Stimulated activated memory B cell treated with anti-CD40 and anti-IgM and Interleukin-4, amounts not matched to agents 10 μg/mL and 1 μg/mL and 100 μg/mL, for 72 hours (primary cell): ENCODE results near the gene RNASEH1.
"Not testable (repeated sequence)": the region's sequence is repeated elsewhere in the genome, so short reads cannot be mapped to it uniquely, and the experiment has no call there.

Source experiments
- ATAC-seq: fragments of 150-1000 bp; cut with Tn5 transposase; 2 replicates; pipeline ENCODE4 v1.10.0; 2021
- H3K27ac Mint-ChIP-seq: one replicate; pipeline ENCODE4 v1.8.0; 2022; ENCODE audit warnings: mild to moderate bottlenecking, mixed read lengths
- H3K27me3 Mint-ChIP-seq: one replicate; pipeline ENCODE4 v1.8.0; 2022; ENCODE audit warnings: mixed read lengths
- H3K36me3 Mint-ChIP-seq: one replicate; pipeline ENCODE4 v1.8.0; 2022; ENCODE audit warnings: mixed read lengths
- H3K4me1 Mint-ChIP-seq: one replicate; pipeline ENCODE4 v1.8.0; 2022; ENCODE audit warnings: mixed read lengths
- H3K4me3 Mint-ChIP-seq: one replicate; pipeline ENCODE4 v1.8.0; 2022; ENCODE audit warnings: mild to moderate bottlenecking, moderate library complexity, mixed read lengths
- H3K9me3 Mint-ChIP-seq: one replicate; pipeline ENCODE4 v1.8.0; 2022; ENCODE audit warnings: mixed read lengths

Gene RNASEH1

GRCh38 chr2:3522961-3523421, 35.1 kb downstream of the RNASEH1 start:
- H3K27me3 Mint-ChIP-seq, result no peaks in the 10 kb centered on the region
- no peak for ATAC-seq
- H3K4me3 Mint-ChIP-seq, result no peak overlapping the region
- H3K4me1 Mint-ChIP-seq, result peaks cover 26% of the 10 kb centered on the region
- H3K27ac Mint-ChIP-seq, result no peak overlapping the region
- H3K36me3 Mint-ChIP-seq, result no peaks in the 10 kb centered on the region
- no peaks in the 10 kb centered on the region for H3K9me3 Mint-ChIP-seq

- peak overlapping the region; percentile 92 for H3K4me3 Mint-ChIP-seq
- H3K4me1 Mint-ChIP-seq, result peaks cover 37% of the 10 kb centered on the region
- H3K36me3 Mint-ChIP-seq, result peaks cover 4% of the 10 kb centered on the region
- peaks cover 3% of the 10 kb centered on the region for H3K9me3 Mint-ChIP-seq
- ATAC-seq, result no peak
- H3K27ac Mint-ChIP-seq, result peak overlapping the region; percentile 86
- H3K27me3 Mint-ChIP-seq, result no peaks in the 10 kb centered on the region
Measured at GRCh38 chr2:3520591-3520990, 37.5 kb downstream of the RNASEH1 start.

GRCh38 chr2:3519255-3520205, 38.6 kb downstream of the RNASEH1 start, which contains the start of gene ADI1:
ADI1 (minus strand) TSS chr2:3519531; CDS start chr2:3519487, 44 bp downstream.
- peak; percentile 88 for ATAC-seq
- H3K27me3 Mint-ChIP-seq, result no peaks in the 10 kb centered on the region
- peak within 1 kb of the TSS; percentile 86 for H3K27ac Mint-ChIP-seq

GRCh38 chr2:3518496-3519254, 39.5 kb downstream of the RNASEH1 start:
- H3K27ac Mint-ChIP-seq, result peak overlapping the region; percentile 86
- peaks cover 46% of the 10 kb centered on the region for H3K4me1 Mint-ChIP-seq
- H3K27me3 Mint-ChIP-seq, result no peaks in the 10 kb centered on the region
- peaks cover 6% of the 10 kb centered on the region for H3K9me3 Mint-ChIP-seq
- H3K4me3 Mint-ChIP-seq, result peak overlapping the region; percentile 92
- peak; percentile 90 for ATAC-seq
- peaks cover 19% of the 10 kb centered on the region for H3K36me3 Mint-ChIP-seq

More at GRCh38 chr2:3519255-3520205, 38.6 kb downstream of the RNASEH1 start, which contains the start of gene ADI1:
- Mint-ChIP-seq H3K9me3 (peaks cover 6% of the 10 kb centered on the region), H3K4me1 (peaks cover 39% of the 10 kb centered on the region), H3K4me3 (peak within 1 kb of the TSS; percentile 92), H3K36me3 (peaks cover 10% of the 10 kb centered on the region)

- Mint-ChIP-seq H3K27me3 (no peaks in the 10 kb centered on the region), H3K36me3 (peaks cover 25% of the 10 kb centered on the region), H3K9me3 (peaks cover 6% of the 10 kb centered on the region), H3K4me3 (peak overlapping the region; percentile 92), H3K4me1 (peaks cover 46% of the 10 kb centered on the region), H3K27ac (peak overlapping the region; percentile 86)
- ATAC-seq, result no peak
Measured at GRCh38 chr2:3517948-3518495, 40.1 kb downstream of the RNASEH1 start.

- H3K27ac Mint-ChIP-seq, result no peak overlapping the region
Measured at GRCh38 chr2:3516831-3517230, 41.3 kb downstream of the RNASEH1 start.

GRCh38 chr2:3515438-3515837, 42.7 kb downstream of the RNASEH1 start:
- Mint-ChIP-seq H3K4me1 (peaks cover 30% of the 10 kb centered on the region), H3K36me3 (peaks cover 51% of the 10 kb centered on the region), H3K9me3 (peaks cover 10% of the 10 kb centered on the region)
- ATAC-seq, H3K27ac Mint-ChIP-seq, H3K27me3 Mint-ChIP-seq, H3K4me3 Mint-ChIP-seq: not testable (repeated sequence)

More at GRCh38 chr2:3516831-3517230, 41.3 kb downstream of the RNASEH1 start:
- peaks cover 6% of the 10 kb centered on the region for H3K9me3 Mint-ChIP-seq
- no peak overlapping the region for H3K4me3 Mint-ChIP-seq
- ATAC-seq, result no peak
- H3K36me3 Mint-ChIP-seq, result peaks cover 37% of the 10 kb centered on the region
- peaks cover 44% of the 10 kb centered on the region for H3K4me1 Mint-ChIP-seq
- H3K27me3 Mint-ChIP-seq, result no peaks in the 10 kb centered on the region

- H3K9me3 Mint-ChIP-seq, result peaks cover 10% of the 10 kb centered on the region
- H3K36me3 Mint-ChIP-seq, result peaks cover 66% of the 10 kb centered on the region
- ATAC-seq, result no peak
- H3K27ac Mint-ChIP-seq, result no peak overlapping the region
- peaks cover 22% of the 10 kb centered on the region for H3K4me1 Mint-ChIP-seq
- H3K27me3 Mint-ChIP-seq, result no peaks in the 10 kb centered on the region
- H3K4me3 Mint-ChIP-seq, result no peak overlapping the region
Measured at GRCh38 chr2:3513026-3513810, 44.9 kb downstream of the RNASEH1 start.

- no peak overlapping the region for H3K4me3 Mint-ChIP-seq
- ATAC-seq, result no peak
- peaks cover 10% of the 10 kb centered on the region for H3K9me3 Mint-ChIP-seq
- peaks cover 77% of the 10 kb centered on the region for H3K36me3 Mint-ChIP-seq
- H3K27ac Mint-ChIP-seq, result no peak overlapping the region
- peaks cover 15% of the 10 kb centered on the region for H3K4me1 Mint-ChIP-seq
- H3K27me3 Mint-ChIP-seq, result no peaks in the 10 kb centered on the region
Measured at GRCh38 chr2:3512086-3512485, 46.0 kb downstream of the RNASEH1 start.

GRCh38 chr2:3505771-3506170, 52.4 kb downstream of the RNASEH1 start:
- H3K9me3 Mint-ChIP-seq, result no peaks in the 10 kb centered on the region
- H3K4me1 Mint-ChIP-seq, result peaks cover 8% of the 10 kb centered on the region
- H3K4me3 Mint-ChIP-seq, result no peak overlapping the region
- H3K36me3 Mint-ChIP-seq, result peaks cover 78% of the 10 kb centered on the region
- no peaks in the 10 kb centered on the region for H3K27me3 Mint-ChIP-seq
- no peak overlapping the region for H3K27ac Mint-ChIP-seq
- ATAC-seq, result no peak

- Mint-ChIP-seq H3K36me3 (peaks cover 77% of the 10 kb centered on the region), H3K27me3 (no peaks in the 10 kb centered on the region), H3K9me3 (no peaks in the 10 kb centered on the region), H3K4me3 (no peak overlapping the region), H3K4me1 (peaks cover 8% of the 10 kb centered on the region), H3K27ac (no peak overlapping the region)
- ATAC-seq, result no peak
Measured at GRCh38 chr2:3504741-3505140, 53.4 kb downstream of the RNASEH1 start.

GRCh38 chr2:3503483-3503882, 54.6 kb downstream of the RNASEH1 start:
- no peak for ATAC-seq
- Mint-ChIP-seq H3K27me3 (no peaks in the 10 kb centered on the region), H3K4me1 (peaks cover 8% of the 10 kb centered on the region), H3K4me3 (no peak overlapping the region), H3K9me3 (no peaks in the 10 kb centered on the region), H3K27ac (no peak overlapping the region), H3K36me3 (peaks cover 81% of the 10 kb centered on the region)

GRCh38 chr2:3503046-3503445, 55.1 kb downstream of the RNASEH1 start:
- Mint-ChIP-seq H3K4me3 (no peak overlapping the region), H3K9me3 (no peaks in the 10 kb centered on the region), H3K27ac (no peak overlapping the region), H3K27me3 (no peaks in the 10 kb centered on the region), H3K36me3 (peaks cover 81% of the 10 kb centered on the region), H3K4me1 (peaks cover 8% of the 10 kb centered on the region)
- no peak for ATAC-seq

- peaks cover 80% of the 10 kb centered on the region for H3K36me3 Mint-ChIP-seq
Measured at GRCh38 chr2:3500326-3500899, 57.7 kb downstream of the RNASEH1 start.

More at GRCh38 chr2:3500326-3500899, 57.7 kb downstream of the RNASEH1 start:
- Mint-ChIP-seq H3K27me3 (no peaks in the 10 kb centered on the region), H3K9me3 (no peaks in the 10 kb centered on the region), H3K4me1 (no peaks in the 10 kb centered on the region), H3K4me3 (no peak overlapping the region), H3K27ac (no peak overlapping the region)
- no peak for ATAC-seq
